Measurements from ENCODE around the gene OR52J3.

GRCh38 chr11:5040876-5041275 is 5.5 kb upstream of the OR52J3 start:
- TF ChIP-seq EZH2phosphoT487 (IDR thresholded peaks at IDR 0.05; ENCODE audit: low read depth) (no peak), CTCF (IDR thresholded peaks at IDR 0.05; ENCODE audit: low read depth, low read length) (no peak)
